Measurements from ENCODE around the gene VPREB3.

DNA sequence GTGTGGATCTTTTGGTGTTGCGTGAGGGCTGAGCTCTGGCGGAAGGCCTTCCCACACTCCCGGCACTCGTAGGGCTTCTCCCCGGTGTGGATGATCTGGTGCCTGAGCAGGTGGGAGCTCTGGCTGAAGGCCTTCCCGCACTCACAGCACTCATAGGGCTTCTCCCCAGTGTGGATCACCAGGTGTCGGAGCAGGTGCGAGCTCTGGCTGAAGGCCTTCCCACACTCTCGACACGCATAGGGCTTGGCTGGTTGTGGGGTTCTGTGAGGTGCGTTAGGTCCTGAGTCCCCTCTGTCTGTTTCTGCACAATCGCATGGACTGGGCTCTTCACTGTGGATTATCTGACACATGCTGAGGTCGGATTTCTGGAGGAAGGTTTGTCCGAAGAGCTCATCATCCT, 9.7 kb downstream of the VPREB3 start:
- TF ChIP-seq, protein P1, sequence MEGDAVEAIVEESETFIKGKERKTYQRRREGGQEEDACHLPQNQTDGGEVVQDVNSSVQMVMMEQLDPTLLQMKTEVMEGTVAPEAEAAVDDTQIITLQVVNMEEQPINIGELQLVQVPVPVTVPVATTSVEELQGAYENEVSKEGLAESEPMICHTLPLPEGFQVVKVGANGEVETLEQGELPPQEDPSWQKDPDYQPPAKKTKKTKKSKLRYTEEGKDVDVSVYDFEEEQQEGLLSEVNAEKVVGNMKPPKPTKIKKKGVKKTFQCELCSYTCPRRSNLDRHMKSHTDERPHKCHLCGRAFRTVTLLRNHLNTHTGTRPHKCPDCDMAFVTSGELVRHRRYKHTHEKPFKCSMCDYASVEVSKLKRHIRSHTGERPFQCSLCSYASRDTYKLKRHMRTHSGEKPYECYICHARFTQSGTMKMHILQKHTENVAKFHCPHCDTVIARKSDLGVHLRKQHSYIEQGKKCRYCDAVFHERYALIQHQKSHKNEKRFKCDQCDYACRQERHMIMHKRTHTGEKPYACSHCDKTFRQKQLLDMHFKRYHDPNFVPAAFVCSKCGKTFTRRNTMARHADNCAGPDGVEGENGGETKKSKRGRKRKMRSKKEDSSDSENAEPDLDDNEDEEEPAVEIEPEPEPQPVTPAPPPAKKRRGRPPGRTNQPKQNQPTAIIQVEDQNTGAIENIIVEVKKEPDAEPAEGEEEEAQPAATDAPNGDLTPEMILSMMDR (optimal IDR thresholded peaks at IDR 0.05 in 1 of 3, IDR thresholded peaks at IDR 0.05 in 1 of 3, conservative IDR thresholded peaks at IDR 0.05 in 1 of 3; ENCODE audit: extremely low read depth in 1 of 3, insufficient read depth in 2 of 3, low read length in 3 of 3), result no peak
- TF ChIP-seq EZH2 (IDR thresholded peaks at IDR 0.05; ENCODE audit: low read length), result no peak
